T-helper 2 cell treated with Interferon-gamma antibody and Interleukin-4, amounts not matched to agents 5 μg/mL and 100 μg/mL, for 36 hours (primary cell): ENCODE measurements around the gene HOXD8.
A peak's percentile ranks its signal among the peaks of the same experiment; 100 is the strongest.

Experiments used
- DNase-seq: peaks from one replicate; pipeline ENCODE4 v3.0.0; 2021; ENCODE audit warnings: low spot score
- H3K27ac Mint-ChIP-seq: one replicate; pipeline ENCODE4 v1.8.0; 2021; ENCODE audit warnings: mild to moderate bottlenecking, mixed read lengths
- H3K27me3 Mint-ChIP-seq: one replicate; pipeline ENCODE4 v1.8.0; 2021; ENCODE audit warnings: low read depth, mixed read lengths
- H3K36me3 Mint-ChIP-seq: one replicate; pipeline ENCODE4 v1.8.0; 2021; ENCODE audit warnings: low read depth, mixed read lengths
- H3K4me1 Mint-ChIP-seq: one replicate; pipeline ENCODE4 v1.8.0; 2021; ENCODE audit warnings: low read depth, mixed read lengths
- H3K4me3 Mint-ChIP-seq: one replicate; pipeline ENCODE4 v1.8.0; 2022; ENCODE audit warnings: mild to moderate bottlenecking, moderate library complexity, mixed read lengths
- H3K9me3 Mint-ChIP-seq: one replicate; pipeline ENCODE4 v1.8.0; 2021; ENCODE audit warnings: mixed read lengths

Gene HOXD8

GRCh38 chr2:176154576-176155252 lies 25.2 kb downstream of the HOXD8 start:
- H3K36me3 Mint-ChIP-seq, result peaks cover 2% of the 10 kb centered on the region
- H3K4me1 Mint-ChIP-seq, result no peaks in the 10 kb centered on the region
- H3K4me3 Mint-ChIP-seq, result no peak overlapping the region
- H3K9me3 Mint-ChIP-seq, result no peaks in the 10 kb centered on the region
- DNase-seq, result no peak
- H3K27ac Mint-ChIP-seq, result no peak overlapping the region
- H3K27me3 Mint-ChIP-seq, result peaks cover 84% of the 10 kb centered on the region

- no peak for DNase-seq
- H3K4me3 Mint-ChIP-seq, result no peak overlapping the region
- H3K27ac Mint-ChIP-seq, result no peak overlapping the region
- H3K9me3 Mint-ChIP-seq, result no peaks in the 10 kb centered on the region
- no peaks in the 10 kb centered on the region for H3K4me1 Mint-ChIP-seq
- H3K27me3 Mint-ChIP-seq, result peaks cover 82% of the 10 kb centered on the region
- peaks cover 2% of the 10 kb centered on the region for H3K36me3 Mint-ChIP-seq
Measured at GRCh38 chr2:176155356-176156044, 26.0 kb downstream of the HOXD8 start.

- Mint-ChIP-seq H3K27me3 (peaks cover 81% of the 10 kb centered on the region), H3K4me3 (no peak overlapping the region), H3K27ac (no peak overlapping the region)
Measured at GRCh38 chr2:176156301-176156806, 26.8 kb downstream of the HOXD8 start.

GRCh38 chr2:176156807-176157498 lies 27.4 kb downstream of the HOXD8 start, which contains the start of gene HOXD3:
HOXD3 (plus strand) TSS chr2:176157307; CDS start chr2:176169115, 11,808 bp downstream.
- no peaks in the 10 kb centered on the region for H3K9me3 Mint-ChIP-seq
- H3K36me3 Mint-ChIP-seq, result peaks cover 2% of the 10 kb centered on the region
- peaks cover 83% of the 10 kb centered on the region for H3K27me3 Mint-ChIP-seq
- peak within 1 kb of the TSS; percentile 76 for H3K27ac Mint-ChIP-seq
- H3K4me1 Mint-ChIP-seq, result no peaks in the 10 kb centered on the region
- H3K4me3 Mint-ChIP-seq, result no peak within 1 kb of the TSS
- DNase-seq, result no peak

More at GRCh38 chr2:176156301-176156806, 26.8 kb downstream of the HOXD8 start:
- DNase-seq, result no peak
- no peaks in the 10 kb centered on the region for H3K4me1 Mint-ChIP-seq
- H3K36me3 Mint-ChIP-seq, result peaks cover 2% of the 10 kb centered on the region
- H3K9me3 Mint-ChIP-seq, result no peaks in the 10 kb centered on the region

GRCh38 chr2:176157499-176158185 lies 28.1 kb downstream of the HOXD8 start:
- Mint-ChIP-seq H3K36me3 (peaks cover 2% of the 10 kb centered on the region), H3K27me3 (peaks cover 84% of the 10 kb centered on the region), H3K4me1 (no peaks in the 10 kb centered on the region), H3K4me3 (no peak overlapping the region), H3K27ac (peak overlapping the region; percentile 76), H3K9me3 (no peaks in the 10 kb centered on the region)
- no peak for DNase-seq

- Mint-ChIP-seq H3K27me3 (peaks cover 84% of the 10 kb centered on the region), H3K4me1 (no peaks in the 10 kb centered on the region), H3K9me3 (no peaks in the 10 kb centered on the region), H3K27ac (peak overlapping the region; percentile 52), H3K36me3 (peaks cover 2% of the 10 kb centered on the region), H3K4me3 (no peak overlapping the region)
- DNase-seq, result no peak
Measured at GRCh38 chr2:176158186-176158591, 28.7 kb downstream of the HOXD8 start.

GRCh38 chr2:176158855-176159662 lies 29.6 kb downstream of the HOXD8 start:
- Mint-ChIP-seq H3K4me1 (no peaks in the 10 kb centered on the region), H3K27me3 (peaks cover 86% of the 10 kb centered on the region), H3K9me3 (peaks cover 5% of the 10 kb centered on the region), H3K4me3 (no peak overlapping the region), H3K36me3 (peaks cover 2% of the 10 kb centered on the region), H3K27ac (no peak overlapping the region)
- no peak for DNase-seq

GRCh38 chr2:176159663-176160250 lies 30.3 kb downstream of the HOXD8 start:
- H3K9me3 Mint-ChIP-seq, result peaks cover 7% of the 10 kb centered on the region
- H3K4me3 Mint-ChIP-seq, result no peak overlapping the region
- no peaks in the 10 kb centered on the region for H3K4me1 Mint-ChIP-seq
- no peak for DNase-seq
- peaks cover 87% of the 10 kb centered on the region for H3K27me3 Mint-ChIP-seq
- no peak overlapping the region for H3K27ac Mint-ChIP-seq
- H3K36me3 Mint-ChIP-seq, result peaks cover 2% of the 10 kb centered on the region

- no peak overlapping the region for H3K4me3 Mint-ChIP-seq
- peaks cover 2% of the 10 kb centered on the region for H3K36me3 Mint-ChIP-seq
- no peaks in the 10 kb centered on the region for H3K4me1 Mint-ChIP-seq
- DNase-seq, result no peak
- H3K9me3 Mint-ChIP-seq, result peaks cover 7% of the 10 kb centered on the region
- no peak overlapping the region for H3K27ac Mint-ChIP-seq
- peaks cover 87% of the 10 kb centered on the region for H3K27me3 Mint-ChIP-seq
Measured at GRCh38 chr2:176160251-176160985, 30.9 kb downstream of the HOXD8 start.

GRCh38 chr2:176160986-176161824 lies 31.7 kb downstream of the HOXD8 start:
- Mint-ChIP-seq H3K27ac (peak overlapping the region; percentile 55), H3K4me3 (no peak overlapping the region), H3K36me3 (peaks cover 2% of the 10 kb centered on the region), H3K9me3 (peaks cover 7% of the 10 kb centered on the region), H3K27me3 (peaks cover 88% of the 10 kb centered on the region), H3K4me1 (no peaks in the 10 kb centered on the region)
- DNase-seq, result no peak

- H3K9me3 Mint-ChIP-seq, result peaks cover 7% of the 10 kb centered on the region
- H3K27ac Mint-ChIP-seq, result no peak overlapping the region
- H3K36me3 Mint-ChIP-seq, result peaks cover 2% of the 10 kb centered on the region
- no peak overlapping the region for H3K4me3 Mint-ChIP-seq
- peaks cover 90% of the 10 kb centered on the region for H3K27me3 Mint-ChIP-seq
- DNase-seq, result no peak
- H3K4me1 Mint-ChIP-seq, result no peaks in the 10 kb centered on the region
Measured at GRCh38 chr2:176161825-176162626, 32.5 kb downstream of the HOXD8 start.
